SK-N-SH (cell line): ENCODE results near the gene ADAMTS19. TPM values are rescaled to one million over a fixed set of nuclear protein-coding genes. Genes with fewer than 3 reads are reported as not detected.

ENCODE experiments used
- CTCF ChIA-PET: fragments of 300-600, 350-600 bp; formaldehyde crosslinking; extraction: SDS; loops from one replicate; lab custom pipeline; 2021; lab: Yijun Ruan, JAX
- POLR2A ChIA-PET: fragments of 350-600 bp; sonication (Branson Sonifier 250); formaldehyde crosslinking; extraction: SDS; loops from one replicate; lab custom pipeline; 2020; ENCODE audit warnings: antibody characterized with exemption, inconsistent platforms; lab: Yijun Ruan, JAX
- DNase-seq: peaks from one replicate; pipeline ENCODE4 v3.0.0; 2012
- H2AFZ ChIP-seq: fragments of 200-600 bp; sonication (generic); 2 replicates; pipeline ENCODE4 v1.8.1; 2016; ENCODE audit warnings: antibody characterized with exemption, mild to moderate bottlenecking, low read depth
- H3F3A ChIP-seq: fragments of 200-600 bp; sonication (generic); replicated peaks from 2 replicates; pipeline ENCODE3; 2016; ENCODE audit warnings: antibody characterized with exemption, mild to moderate bottlenecking; ENCODE audit not compliant: insufficient read depth
- H3K27ac ChIP-seq, 2 experiments: fragments of 200-500 bp in 1 of 2; fragments of 200-600 bp in 1 of 2; sonication (Bioruptor generic) in 1 of 2; sonication (generic), shearing (Covaris generic) in 1 of 2; 2 replicates each; pipeline versions ENCODE4 v1.5.1 to v1.6.1; 2014 to 2016; ENCODE audit warnings: low read depth in 2 of 2, inconsistent platforms in 1 of 2, low read length in 1 of 2, mild to moderate bottlenecking in 1 of 2, mixed read lengths in 1 of 2
- H3K27me3 ChIP-seq: fragments of 200-600 bp; sonication (generic), shearing (Covaris generic); 2 replicates; pipeline ENCODE4 v1.6.1; 2016; ENCODE audit warnings: mixed run types; ENCODE audit not compliant: insufficient read depth
- H3K36me3 ChIP-seq, 2 experiments: fragments of 200-500 bp in 1 of 2; fragments of 200-600 bp in 1 of 2; sonication (Bioruptor generic) in 1 of 2; sonication (generic) in 1 of 2; replicated peaks in 1 of 2; 2 replicates each; pipeline versions ENCODE3 to v1.5.1; 2014 to 2016; ENCODE audit warnings: low read length in 1 of 2, mild to moderate bottlenecking in 1 of 2; ENCODE audit not compliant: insufficient read depth in 2 of 2, control insufficient read depth in 1 of 2
- H3K4me1 ChIP-seq, 2 experiments: fragments of 200-500 bp in 1 of 2; fragments of 200-600 bp in 1 of 2; sonication (Bioruptor generic) in 1 of 2; sonication (generic), shearing (Covaris generic) in 1 of 2; 2 replicates each; pipeline versions ENCODE4 v1.5.1 to v1.6.1; 2014 to 2016; ENCODE audit warnings: low read depth in 1 of 2, low read length in 1 of 2, mixed run types in 1 of 2; ENCODE audit not compliant: insufficient read depth in 2 of 2, control insufficient read depth in 1 of 2
- H3K4me2 ChIP-seq: fragments of 200-600 bp; sonication (generic), shearing (Covaris generic); 2 replicates; pipeline ENCODE4 v1.6.1; 2017; ENCODE audit warnings: mixed run types
- H3K4me3 ChIP-seq, 2 experiments: fragments of 200-500 bp in 1 of 2; fragments of 200-600 bp in 1 of 2; sonication (Bioruptor generic) in 1 of 2; sonication (generic), shearing (Covaris generic) in 1 of 2; 2 replicates each; pipeline versions ENCODE4 v1.5.1 to v1.8.1; 2014 to 2016; ENCODE audit warnings: low read depth in 2 of 2, inconsistent platforms in 1 of 2, low read length in 1 of 2, mild to moderate bottlenecking in 1 of 2, mixed read lengths in 1 of 2, moderate library complexity in 1 of 2
- H3K79me2 ChIP-seq: fragments of 200-600 bp; sonication (generic); 2 replicates; pipeline ENCODE4 v1.8.1; 2017; ENCODE audit warnings: mild to moderate bottlenecking; ENCODE audit not compliant: insufficient read depth
- H3K9ac ChIP-seq: fragments of 200-600 bp; sonication (generic); 2 replicates; pipeline ENCODE4 v1.6.1; 2017; ENCODE audit warnings: mixed run types
- H3K9me2 ChIP-seq: fragments of 200-600 bp; sonication (generic); 2 replicates; pipeline ENCODE4 v1.6.1; 2017; ENCODE audit warnings: mixed run types
- H3K9me3 ChIP-seq: fragments of 200-600 bp; sonication (generic); 2 replicates; pipeline ENCODE4 v1.6.1; 2017; ENCODE audit warnings: mixed run types, mild to moderate bottlenecking, moderate library complexity
- H4K20me1 ChIP-seq: fragments of 200-600 bp; sonication (generic); 2 replicates; pipeline ENCODE4 v1.6.1; 2017; ENCODE audit warnings: mild to moderate bottlenecking, mixed run types; ENCODE audit not compliant: insufficient read depth
- CHD2 ChIP-seq: fragments of 150-350 bp; IDR thresholded peaks from 2 replicates; pipeline ENCODE4 v1.6.1; 2018; ENCODE audit warnings: low read length; ENCODE audit not compliant: partially characterized antibody
- ELF1 ChIP-seq: IDR thresholded peaks from 2 replicates; pipeline ENCODE4 v1.4.0; 2012
- EP300 ChIP-seq, 2 experiments: IDR thresholded peaks; 2 replicates each; pipeline versions ENCODE4 v1.4.0 to v1.6.1; 2012; ENCODE audit warnings: borderline replicate concordance in 1 of 2, low read depth in 1 of 2, low read length in 1 of 2
- FOSL2 ChIP-seq: IDR thresholded peaks from 2 replicates; pipeline ENCODE4 v1.4.0; 2012; ENCODE audit warnings: low read depth, mild to moderate bottlenecking, moderate library complexity, borderline replicate concordance
- FOXM1 ChIP-seq: IDR thresholded peaks from 2 replicates; pipeline ENCODE4 v1.4.0; 2012; ENCODE audit warnings: low read depth, mild to moderate bottlenecking
- GATA2 ChIP-seq: sonication (generic); formaldehyde crosslinking; IDR thresholded peaks from 2 replicates; pipeline ENCODE4 v1.5.0; 2020; ENCODE audit warnings: mild to moderate bottlenecking, missing genetic modification reagents
- JUND ChIP-seq: IDR thresholded peaks from 2 replicates; pipeline ENCODE4 v1.4.0; 2012
- MAX ChIP-seq: IDR thresholded peaks from 2 replicates; pipeline ENCODE4 v1.4.0; 2012; ENCODE audit warnings: low read depth
- MEF2A ChIP-seq: IDR thresholded peaks from 2 replicates; pipeline ENCODE4 v1.4.0; 2012; ENCODE audit warnings: low read depth, borderline replicate concordance
- MXI1 ChIP-seq: IDR thresholded peaks from 2 replicates; pipeline ENCODE4 v1.6.1; 2012; ENCODE audit warnings: mild to moderate bottlenecking, low read depth, low read length, improper control_type of control experiment
- NFIC ChIP-seq: IDR thresholded peaks from 2 replicates; pipeline ENCODE4 v1.4.0; 2012; ENCODE audit warnings: borderline replicate concordance
- PBX3 ChIP-seq: IDR thresholded peaks from 2 replicates; pipeline ENCODE4; 2012
- POLR2AphosphoS5 ChIP-seq: IDR thresholded peaks from 2 replicates; pipeline ENCODE4 v1.6.1; 2012; ENCODE audit warnings: low read depth, low read length
- RCOR1 ChIP-seq: fragments of 150-350 bp; IDR thresholded peaks from 2 replicates; pipeline ENCODE4 v1.6.1; 2017; ENCODE audit warnings: antibody characterized with exemption, low read length
- REST ChIP-seq: IDR thresholded peaks from 2 replicates; pipeline ENCODE4 v1.6.1; 2012; ENCODE audit warnings: mild to moderate bottlenecking, low read depth, low read length, moderate library complexity
- RFX5 ChIP-seq: IDR thresholded peaks from 2 replicates; pipeline ENCODE4 v1.6.1; 2012; ENCODE audit warnings: mild to moderate bottlenecking, improper control_type of control experiment, low read length
- TCF12 ChIP-seq: IDR thresholded peaks from 2 replicates; pipeline ENCODE4 v1.4.0; 2012
- TEAD4 ChIP-seq: IDR thresholded peaks from 2 replicates; pipeline ENCODE4 v1.4.0; 2012; ENCODE audit warnings: mild to moderate bottlenecking, borderline replicate concordance; ENCODE audit not compliant: insufficient read depth
- USF2 ChIP-seq: fragments of 150-350 bp; IDR thresholded peaks from 2 replicates; pipeline ENCODE4 v1.6.1; 2017; ENCODE audit warnings: antibody characterized with exemption, low read length, low read depth, borderline replicate concordance
- YY1 ChIP-seq: IDR thresholded peaks from 2 replicates; pipeline ENCODE4 v1.4.0; 2012; ENCODE audit warnings: low read depth, mild to moderate bottlenecking
- WGBS: methylation state at CpG from one replicate; pipeline ENCODE4 v1.1.6; 2017; ENCODE audit warnings: low lambda C conversion rate; 5-methylcytosine and 5-hydroxymethylcytosine counted together
- polyA plus RNA-seq, 3 experiments: library from polyadenylated mRNA; depleted of rRNA; stranded (reverse); fragments of >200 nt; gene quantifications; 2 replicates each; pipeline ENCODE4 v1.2.3, GENCODE V29; 2012

Gene ADAMTS19
- polyA plus RNA-seq, 1 of the 3 experiments (the other 2 are of a cell fraction) = 0.10 TPM

GRCh38 chr5:129593525-129593924, 133.4 kb downstream of the ADAMTS19 start:
- Histone ChIP-seq H3F3A (no peaks in the 10 kb centered on the region), H3K9me3 (no peaks in the 10 kb centered on the region), H3K27me3 (no peaks in the 10 kb centered on the region), H3K4me1 (no peaks in the 10 kb centered on the region), H3K9me2 (no peaks in the 10 kb centered on the region), H3K36me3 (no peaks in the 10 kb centered on the region), H4K20me1 (no peaks in the 10 kb centered on the region), H3K79me2 (no peaks in the 10 kb centered on the region), H3K9ac (no peak overlapping the region), H3K27ac (no peak overlapping the region), H2AFZ (no peak overlapping the region), H3K4me2 (no peak overlapping the region), H3K4me3 (no peak overlapping the region)
- TF ChIP-seq REST (no peak), POLR2AphosphoS5 (no peak), CHD2 (no peak), PBX3 (no peak), YY1 (no peak), FOXM1 (no peak), NFIC (no peak), GATA2 (no peak), TCF12 (no peak), USF2 (no peak), MXI1 (no peak), RCOR1 (no peak), MEF2A (no peak), FOSL2 (no peak), RFX5 (no peak), TEAD4 (no peak), EP300 (IDR thresholded peaks at IDR 0.05; ENCODE audit: borderline replicate concordance in 1 of 2, low read depth in 1 of 2, low read length in 1 of 2) (no peak), JUND (no peak), MAX (no peak), ELF1 (no peak)
- ChIA-PET CTCF (interaction anchor here (1.2 kb wide), 1 partner anchor 177 kb away, joined by 4 read pairs; no protein-coding TSS in a partner anchor), POLR2A (no interaction called here)
- no peak for DNase-seq
- 2% methylated on average over 2 of the region's 2 CpGs for WGBS
